HG02759 (cell line): ENCODE results near the gene CNPPD1.

ENCODE experiments used
- ATAC-seq: cut with Tn5 transposase; IDR thresholded peaks from one replicate; pipeline ENCODE4 v1.9.1; 2021; ENCODE audit warnings: mild to moderate bottlenecking, moderate library complexity; ENCODE audit not compliant: unreplicated experiment

CNPPD1 gene

DNA sequence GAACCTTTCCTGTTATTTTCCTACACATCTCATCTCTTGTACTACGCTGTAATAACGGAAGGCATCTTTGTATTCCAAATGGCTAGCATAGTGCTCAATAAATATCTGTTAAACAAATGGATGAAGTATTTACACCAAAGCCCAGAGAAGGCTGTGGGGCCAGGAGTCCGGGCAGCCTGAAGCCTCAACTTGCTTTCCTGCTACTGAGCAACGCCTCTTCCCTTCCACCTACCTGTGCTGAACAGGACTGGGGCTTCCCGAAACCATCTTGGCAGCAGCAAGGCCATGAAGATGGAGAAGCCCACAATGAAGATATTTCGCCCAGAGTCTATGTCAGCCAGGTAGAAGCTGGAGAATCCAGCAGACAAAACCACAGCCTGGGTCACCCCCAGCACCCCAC is 13.6 kb downstream of the CNPPD1 start:
- ATAC-seq = no peak

- ATAC-seq = no peak
Measured at GRCh38 chr2:219161097-219161496, 15.6 kb downstream of the CNPPD1 start.

GRCh38 chr2:219160186-219161017 is 16.3 kb downstream of the CNPPD1 start, which contains the start of gene NHEJ1:
Gene NHEJ1 (minus strand): TSS chr2:219160815. CDS start chr2:219158362, 2,453 bp downstream.
- peak; percentile 90 for ATAC-seq

DNA sequence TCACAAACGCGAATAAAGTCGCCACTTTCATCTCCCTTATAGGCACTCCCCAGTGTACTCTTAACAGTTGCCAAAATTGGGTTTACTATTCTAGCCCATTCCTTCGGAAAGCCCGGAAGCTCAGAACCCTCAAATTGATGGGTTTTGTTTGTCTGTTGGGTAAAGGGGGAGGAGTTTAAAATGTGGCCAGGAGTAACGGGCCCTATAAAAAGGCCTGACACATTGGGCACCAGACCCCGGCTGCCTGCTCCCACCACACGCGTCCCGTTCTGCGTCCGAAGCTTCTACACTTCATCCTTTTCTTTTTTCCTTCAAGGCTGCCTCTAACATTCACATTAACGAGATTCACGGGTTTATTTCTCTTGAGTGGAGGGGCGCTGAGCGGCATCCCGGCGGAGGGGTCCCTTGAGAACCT is 16.9 kb downstream of the CNPPD1 start:
- no peak for ATAC-seq

- ATAC-seq = no peak
Measured at GRCh38 chr2:219158586-219158985, 18.1 kb downstream of the CNPPD1 start.

- ATAC-seq = no peak
Measured at GRCh38 chr2:219158025-219158424, 18.7 kb downstream of the CNPPD1 start.

DNA sequence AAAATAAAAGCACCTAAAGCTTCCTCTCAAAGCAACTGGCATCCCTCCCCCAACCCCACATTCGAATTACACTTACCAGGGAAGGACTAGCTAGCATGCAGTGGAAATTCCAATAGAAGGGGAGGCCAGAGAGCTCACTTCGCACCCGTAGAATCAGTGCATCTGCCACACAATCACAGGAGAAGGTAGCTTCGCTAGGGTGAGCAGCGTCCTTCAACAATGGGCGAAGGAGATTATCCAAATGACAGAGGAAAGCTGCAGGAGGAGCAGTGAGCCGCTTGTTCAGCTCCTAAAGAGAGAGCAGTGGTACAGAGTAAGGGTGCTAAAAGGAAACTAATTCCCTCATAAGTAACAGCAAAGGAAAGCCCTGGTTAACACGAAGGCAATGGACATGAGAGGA is 19.3 kb downstream of the CNPPD1 start:
- no peak for ATAC-seq

- no peak for ATAC-seq
Measured at GRCh38 chr2:219155054-219155644, 21.6 kb downstream of the CNPPD1 start.

GRCh38 chr2:219149667-219150066 is 27.1 kb downstream of the CNPPD1 start:
- no peak for ATAC-seq

GRCh38 chr2:219142329-219142728 is 34.4 kb downstream of the CNPPD1 start:
- ATAC-seq = no peak

GRCh38 chr2:219140722-219141121 is 36.0 kb downstream of the CNPPD1 start:
- no peak for ATAC-seq

GRCh38 chr2:219133976-219134375 is 42.7 kb downstream of the CNPPD1 start:
- ATAC-seq = no peak

GRCh38 chr2:219131744-219132143 is 45.0 kb downstream of the CNPPD1 start:
- no peak for ATAC-seq

DNA sequence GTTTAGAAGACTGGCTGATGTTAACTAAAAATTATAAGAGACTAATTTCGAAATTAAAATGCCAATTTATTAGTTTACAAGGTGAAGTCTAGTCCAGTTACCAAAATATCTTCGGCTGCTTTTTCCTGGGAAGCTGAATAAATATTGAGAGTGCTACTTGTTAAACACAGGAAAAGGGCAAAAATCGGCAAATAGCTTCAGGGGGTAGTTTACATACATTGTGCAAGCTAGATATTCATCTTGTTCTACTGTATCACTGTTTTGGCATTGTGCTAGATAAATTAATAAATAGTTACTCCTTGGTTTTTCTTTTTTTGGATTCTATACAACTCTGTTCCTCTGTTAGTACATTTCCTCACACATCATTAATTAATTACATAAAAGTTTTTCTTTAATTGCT is 45.4 kb downstream of the CNPPD1 start:
- ATAC-seq = no peak

DNA sequence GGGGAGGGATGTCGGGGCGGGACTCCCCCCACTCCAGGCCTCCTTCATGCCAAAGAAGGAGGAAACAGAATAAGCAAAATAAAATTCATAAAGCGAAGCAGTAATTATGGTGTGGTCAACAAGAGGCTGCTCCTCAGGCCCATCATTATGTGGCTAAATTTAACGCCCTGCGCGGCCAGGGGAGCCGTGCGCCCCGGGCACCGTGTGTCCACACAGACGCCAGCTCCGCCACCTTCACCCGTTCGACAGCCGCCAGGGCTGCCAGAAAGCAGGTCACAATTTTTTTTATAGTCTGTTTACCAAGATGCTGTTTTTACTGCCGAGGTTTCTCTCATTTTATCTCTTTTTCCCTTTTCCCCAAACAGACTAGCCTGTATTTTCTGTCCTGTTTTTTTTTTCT is 47.1 kb downstream of the CNPPD1 start:
- ATAC-seq = no peak

GRCh38 chr2:219128396-219128795 is 48.3 kb downstream of the CNPPD1 start:
- no peak for ATAC-seq

DNA sequence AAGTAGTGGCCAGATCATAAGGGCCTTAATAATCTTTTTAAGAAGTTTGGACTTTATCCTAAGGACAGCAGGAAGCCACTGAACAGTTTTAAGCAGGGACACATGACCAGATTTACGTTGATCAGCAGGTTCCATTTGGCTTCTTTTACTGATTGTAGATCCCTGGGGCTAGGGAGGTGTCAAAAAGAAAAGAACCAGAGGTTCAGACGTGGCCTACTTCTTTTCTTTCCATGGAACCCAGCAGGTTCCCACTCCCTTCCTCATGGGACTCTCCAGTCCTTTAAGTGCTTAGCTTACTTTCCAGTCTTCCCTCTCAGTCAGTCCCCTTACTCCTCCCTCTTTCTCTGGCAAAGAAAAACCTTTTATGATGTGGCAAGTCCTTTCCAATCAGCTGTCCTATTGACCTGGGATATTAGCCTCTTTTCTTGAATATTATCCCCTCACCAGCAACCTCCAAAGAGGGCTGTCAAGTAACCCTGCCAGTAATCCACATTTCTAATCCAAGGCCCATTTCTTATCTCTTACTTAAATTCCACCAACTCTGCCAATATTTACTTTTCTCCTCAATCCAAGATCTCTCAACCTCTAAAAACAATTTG is 49.6 kb downstream of the CNPPD1 start:
- no peak for ATAC-seq

DNA sequence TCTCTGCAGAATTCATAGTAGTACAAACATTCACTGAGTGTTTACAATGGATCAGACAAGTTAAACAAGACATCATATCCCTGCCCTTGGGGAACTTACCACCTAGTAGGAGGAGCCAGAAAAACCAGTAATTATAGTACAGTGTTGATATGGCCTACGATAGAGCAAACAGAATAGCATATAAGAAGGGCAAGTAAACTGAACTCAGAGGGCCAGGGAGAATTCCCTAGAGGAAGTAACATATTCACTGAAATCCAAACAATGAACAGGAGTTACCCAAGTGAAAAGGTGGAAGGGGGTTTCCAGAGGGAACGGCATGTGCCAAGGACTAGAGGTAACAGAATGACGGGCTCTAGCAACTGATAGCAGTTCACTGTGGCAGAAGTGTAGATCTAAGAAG is 50.2 kb downstream of the CNPPD1 start:
- no peak for ATAC-seq

DNA sequence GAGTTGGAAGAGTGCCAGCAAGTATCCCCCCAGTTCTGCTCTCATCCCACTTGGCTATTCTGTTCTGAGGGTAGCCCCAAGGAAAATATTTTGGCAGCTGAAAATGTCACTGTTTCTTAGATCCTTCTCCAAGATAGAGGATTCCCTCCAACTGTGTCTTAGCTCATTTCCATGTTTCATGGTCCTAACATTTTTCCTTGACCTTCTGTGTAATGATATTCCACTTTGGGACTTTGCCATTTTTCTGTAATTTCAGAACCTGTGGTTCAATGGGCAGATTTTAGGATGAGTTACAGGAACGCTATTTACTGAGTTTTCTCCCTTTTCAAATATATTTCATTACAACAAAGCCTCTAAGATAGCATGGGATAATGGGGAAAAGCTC is 50.8 kb downstream of the CNPPD1 start:
- no peak for ATAC-seq

DNA sequence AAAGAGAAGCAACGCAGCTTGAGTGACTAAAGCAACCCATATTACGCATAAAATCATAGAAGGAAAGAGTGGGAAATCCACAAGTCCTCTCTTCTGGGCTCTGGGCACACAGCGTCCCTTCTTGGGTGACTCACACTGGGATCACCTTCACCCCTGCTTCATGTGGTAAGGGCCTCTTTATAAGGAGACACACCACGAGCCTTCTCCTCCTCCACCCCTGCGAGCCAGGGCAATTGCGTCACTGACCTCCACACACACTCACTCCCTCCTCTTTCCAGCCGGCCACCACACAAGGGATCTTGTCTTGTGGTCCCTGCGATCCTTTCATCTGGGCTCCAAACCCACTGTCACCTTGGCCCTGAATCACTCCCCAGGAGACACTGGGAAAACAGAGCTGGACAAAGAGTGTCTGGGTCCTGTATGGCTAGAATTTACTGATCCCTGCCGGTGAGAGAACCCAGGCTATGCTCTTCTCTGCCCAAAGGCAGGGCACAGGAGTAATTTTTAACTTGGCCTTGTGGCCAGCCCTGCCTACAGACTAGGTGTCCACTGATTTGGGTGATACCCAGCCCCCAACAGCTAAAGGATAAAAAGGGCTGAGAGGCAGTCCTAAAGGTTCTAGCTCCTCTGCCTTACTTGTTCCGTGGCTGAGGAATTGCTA is 51.4 kb downstream of the CNPPD1 start:
- no peak for ATAC-seq

DNA sequence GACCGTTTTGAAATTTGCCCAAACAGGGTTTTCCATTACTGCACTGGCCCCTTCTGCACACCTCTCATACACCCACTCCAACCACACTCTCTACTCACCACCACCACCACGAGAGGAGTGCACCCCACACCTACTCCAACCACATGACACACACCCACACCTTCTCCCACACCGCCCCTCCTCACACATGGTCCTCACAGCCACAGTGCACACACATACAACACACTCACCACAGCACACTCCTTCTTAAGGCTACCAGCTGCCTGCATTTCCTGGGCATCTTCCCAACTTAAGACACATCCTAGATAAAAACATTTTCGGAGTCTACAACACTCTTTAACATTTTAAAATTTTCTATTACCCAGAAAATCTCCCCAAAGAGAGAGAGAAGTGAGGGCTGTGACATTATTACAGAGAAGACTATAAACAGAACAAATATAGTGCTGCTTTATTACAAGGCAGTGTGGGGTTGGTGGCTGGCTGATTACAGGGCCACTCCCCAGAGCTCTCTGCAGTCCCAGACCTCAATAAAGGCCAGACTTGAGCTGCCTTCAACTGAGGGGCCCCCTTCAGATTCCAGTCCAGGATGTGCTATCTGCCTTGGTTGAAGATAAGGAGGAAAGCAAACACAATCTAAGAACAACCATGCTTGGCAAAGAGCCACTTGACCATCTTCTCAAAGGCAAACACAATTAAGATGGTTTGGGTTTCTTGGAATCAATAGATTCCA is 52.2 kb downstream of the CNPPD1 start:
- ATAC-seq = no peak
